DMS 273 (cell line): ENCODE data around the gene PSG6.
"Not testable (repeated sequence)": the region's sequence is repeated elsewhere in the genome, so short reads cannot be mapped to it uniquely, and the experiment has no call there.

Source experiments
- DNase-seq: peaks from one replicate; lab custom pipeline; 2025; ENCODE audit not compliant: unreplicated experiment; lab: John Stamatoyannopoulos, UW

Gene PSG6

DNA sequence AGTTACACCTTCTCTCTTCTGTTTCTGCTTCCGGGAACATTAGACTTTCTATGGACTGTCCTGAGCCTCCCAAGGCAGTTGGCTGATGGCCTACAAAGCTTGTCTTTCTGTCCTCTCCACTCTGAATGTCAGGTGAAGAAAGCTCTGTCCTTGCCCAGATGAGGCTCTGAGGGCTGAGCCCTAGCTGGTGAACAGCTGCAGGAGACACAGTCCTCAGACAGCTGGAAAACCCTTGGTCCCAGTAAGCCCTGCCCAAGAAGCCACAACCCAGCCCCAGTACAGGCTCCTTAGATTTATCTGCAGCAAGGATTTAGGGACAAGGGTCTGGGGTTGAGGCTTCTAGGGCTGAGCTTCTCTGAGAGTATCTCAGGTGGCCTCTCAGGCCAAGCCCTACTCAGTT lies 64.5 kb downstream of the PSG6 start:
- DNase-seq = not testable (repeated sequence)

DNA sequence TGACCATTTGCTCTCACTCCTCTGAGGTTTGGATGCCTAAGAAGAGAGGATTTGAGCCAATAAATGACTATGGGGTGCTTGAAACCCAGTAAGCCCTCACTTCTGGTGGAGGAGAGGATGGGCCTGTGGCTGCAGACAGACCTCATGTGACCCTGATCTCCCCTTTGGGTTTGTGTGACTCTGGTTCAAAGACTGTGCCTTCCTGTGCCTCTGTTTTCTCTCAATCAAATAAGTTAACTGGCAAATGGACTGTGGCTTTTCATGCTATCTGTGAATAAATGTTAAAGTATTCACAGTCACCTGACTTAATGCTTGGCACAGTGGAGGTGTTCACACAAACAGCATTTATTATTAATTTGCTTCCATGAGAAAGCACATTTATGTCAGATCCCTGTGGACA lies 64.9 kb downstream of the PSG6 start:
- DNase-seq = not testable (repeated sequence)
